ENCODE results near the gene FAM217B.
"Not testable (repeated sequence)": the region's sequence is repeated elsewhere in the genome, so short reads cannot be mapped to it uniquely, and the experiment has no call there.

The FAM217B gene

GRCh38 chr20:59938696-59939051 is 1.5 kb upstream of the FAM217B start:
- DNase-seq (ENCODE audit: low read depth in 1 of 2, low spot score in 1 of 2), result no peak

GRCh38 chr20:59939052-59939878 is 924 bp upstream of the FAM217B start:
- no peak for DNase-seq (ENCODE audit: low read depth in 1 of 2, low spot score in 1 of 2)

- no peak for DNase-seq (ENCODE audit: low read depth in 1 of 2, low spot score in 1 of 2)
Measured at GRCh38 chr20:59939879-59940128, 385 bp upstream of the FAM217B start.

GRCh38 chr20:59940956-59941294 is 736 bp downstream of the FAM217B start:
- DNase-seq (ENCODE audit: low read depth in 1 of 2, low spot score in 1 of 2), result no peak

DNA sequence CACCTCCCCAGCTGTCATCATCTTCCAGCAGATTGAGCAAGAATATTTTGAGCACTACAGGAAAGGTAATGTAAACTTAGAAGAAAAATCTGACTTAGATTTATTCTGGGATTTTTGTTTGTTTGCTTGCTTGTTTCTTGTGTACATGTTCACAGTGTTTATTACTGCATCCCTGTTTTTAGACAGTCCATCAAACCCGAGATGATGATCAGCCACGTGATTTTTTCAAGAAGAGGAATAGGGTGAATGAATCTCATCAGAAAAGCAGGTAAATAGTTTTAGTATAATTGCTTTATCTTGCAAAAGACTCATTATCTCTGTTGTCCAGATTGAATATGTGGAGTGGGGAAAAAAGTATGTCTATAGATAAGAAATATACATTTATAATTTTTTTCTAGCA is 2.1 kb downstream of the FAM217B start:
- no peak for DNase-seq (ENCODE audit: low read depth in 1 of 2, low spot score in 1 of 2)

DNA sequence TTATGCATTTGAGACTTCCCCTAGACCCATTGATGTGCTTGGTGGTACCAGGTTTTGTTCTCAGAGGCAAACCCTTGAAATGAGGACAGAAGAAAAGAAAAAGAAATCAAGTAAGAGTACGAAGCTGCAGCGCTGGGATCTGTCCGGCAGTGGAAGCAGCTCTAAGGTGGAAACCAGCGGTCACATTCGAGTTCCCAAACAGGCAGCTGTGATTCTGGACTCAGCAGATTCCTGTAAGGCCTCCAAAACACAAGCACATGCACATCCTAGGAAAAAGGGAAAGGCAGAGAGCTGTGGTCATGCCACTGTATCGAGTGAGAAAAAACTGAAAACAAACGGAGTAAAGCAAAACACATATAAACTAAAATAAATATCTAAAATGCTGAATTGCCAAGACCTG is 4.5 kb downstream of the FAM217B start:
- DNase-seq (ENCODE audit: low read depth in 1 of 2, low spot score in 1 of 2), result no peak

GRCh38 chr20:59945175-59945574 is 5.0 kb downstream of the FAM217B start:
- DNase-seq (ENCODE audit: low read depth in 1 of 2, low spot score in 1 of 2), result no peak

DNA sequence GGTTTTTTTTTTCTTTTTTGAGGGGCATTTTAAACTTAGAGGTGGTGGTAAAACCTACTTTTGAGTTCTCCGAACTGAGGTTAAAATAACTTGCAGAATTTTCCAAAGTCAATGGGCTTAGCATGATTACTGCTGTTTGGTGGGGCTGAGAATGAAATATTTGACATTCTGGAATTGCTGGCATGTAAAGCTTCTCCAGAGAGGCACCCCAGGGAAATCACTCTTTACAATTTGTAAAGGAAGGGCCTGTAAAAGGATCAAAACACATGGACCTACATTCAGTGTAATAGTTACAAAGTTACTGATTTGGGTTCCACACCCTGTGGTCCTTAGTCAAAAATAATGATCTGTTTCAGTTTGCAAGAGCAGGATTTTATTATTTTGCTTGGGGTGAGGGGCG is 5.5 kb downstream of the FAM217B start:
- DNase-seq (ENCODE audit: low read depth in 1 of 2, low spot score in 1 of 2), result no peak

DNA sequence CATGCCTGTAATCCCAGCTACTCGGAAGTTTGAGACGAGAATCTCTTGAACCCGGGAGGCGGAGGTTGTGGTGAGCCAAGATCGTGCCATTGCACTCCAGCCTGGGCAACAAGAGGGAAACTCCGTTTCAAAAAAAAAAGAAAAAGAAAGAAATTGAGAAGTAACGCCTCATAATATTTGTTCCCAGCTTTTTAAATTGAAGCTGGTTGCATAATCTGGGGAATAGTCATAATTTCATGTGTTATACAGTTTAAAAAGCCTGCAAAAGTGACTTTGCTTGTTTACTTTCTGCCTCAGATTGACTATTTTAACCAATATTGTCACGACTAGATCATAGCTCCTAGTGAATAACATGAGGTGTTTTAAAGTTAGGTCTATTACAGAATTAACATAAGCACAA is 7.2 kb downstream of the FAM217B start:
- no peak for DNase-seq (ENCODE audit: low read depth in 1 of 2, low spot score in 1 of 2)

GRCh38 chr20:59948212-59948611 is 8.0 kb downstream of the FAM217B start:
- DNase-seq (ENCODE audit: low read depth in 1 of 2, low spot score in 1 of 2), result no peak

- DNase-seq (ENCODE audit: low read depth in 1 of 2, low spot score in 1 of 2), result no peak
Measured at GRCh38 chr20:59948828-59949720, 8.9 kb downstream of the FAM217B start.

GRCh38 chr20:59949911-59950310 is 9.7 kb downstream of the FAM217B start:
- DNase-seq (ENCODE audit: low read depth in 1 of 2, low spot score in 1 of 2), result no peak

- DNase-seq (ENCODE audit: low read depth in 1 of 2, low spot score in 1 of 2), result no peak
Measured at GRCh38 chr20:59954718-59955117, 14.5 kb downstream of the FAM217B start.

DNA sequence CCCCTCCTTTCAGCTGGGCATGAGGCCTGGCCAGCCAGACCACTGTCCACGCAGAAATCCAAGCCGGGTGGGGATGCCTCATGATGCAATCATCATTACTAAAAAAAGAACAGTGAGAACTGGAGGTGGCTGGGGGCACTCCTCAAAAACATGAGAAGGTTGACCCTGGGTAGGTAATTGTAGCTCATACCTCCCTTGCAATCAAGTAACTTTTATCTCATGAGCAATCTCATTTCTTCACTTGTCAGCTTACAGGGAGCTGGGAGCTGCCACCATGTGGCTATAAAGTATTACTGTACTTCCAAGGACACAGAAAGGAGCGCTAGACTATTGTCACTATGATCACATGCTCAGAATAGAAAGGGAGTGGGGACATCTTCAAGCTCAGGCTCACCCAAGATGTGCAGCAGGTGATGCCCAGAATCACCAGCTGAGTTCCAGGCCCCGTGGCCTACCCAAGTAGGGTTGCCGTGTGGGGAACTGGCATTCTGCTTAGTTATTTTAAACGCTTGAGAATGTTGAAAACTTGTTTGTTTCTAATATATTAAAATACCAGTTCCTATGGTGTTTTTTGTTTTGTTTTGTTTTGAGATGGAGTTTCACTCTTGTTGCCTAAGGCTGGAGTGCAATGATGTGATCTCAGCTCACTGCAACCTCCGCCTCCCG is 15.1 kb downstream of the FAM217B start:
- no peak for DNase-seq (ENCODE audit: low read depth in 1 of 2, low spot score in 1 of 2)

DNA sequence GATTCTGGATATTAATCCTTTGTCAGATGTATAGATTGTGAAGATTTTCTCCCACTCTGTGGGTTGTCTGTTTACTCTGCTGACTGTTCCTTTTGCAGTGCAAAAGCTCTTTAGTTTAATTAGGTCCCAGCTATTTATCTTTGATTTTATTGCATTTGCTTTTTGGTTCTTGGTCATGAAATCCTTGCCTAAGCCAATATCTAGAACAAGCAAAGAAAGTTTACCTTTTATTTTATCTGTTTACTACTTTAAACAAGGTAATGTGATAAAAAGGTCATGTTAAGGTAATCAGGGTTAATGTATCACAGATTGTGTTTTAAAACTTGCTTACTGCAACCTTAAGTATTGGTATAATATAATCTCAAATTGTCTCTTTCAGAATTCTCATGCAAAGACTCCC is 17.4 kb downstream of the FAM217B start:
- not testable (repeated sequence) for DNase-seq (ENCODE audit: low read depth in 1 of 2, low spot score in 1 of 2)

DNA sequence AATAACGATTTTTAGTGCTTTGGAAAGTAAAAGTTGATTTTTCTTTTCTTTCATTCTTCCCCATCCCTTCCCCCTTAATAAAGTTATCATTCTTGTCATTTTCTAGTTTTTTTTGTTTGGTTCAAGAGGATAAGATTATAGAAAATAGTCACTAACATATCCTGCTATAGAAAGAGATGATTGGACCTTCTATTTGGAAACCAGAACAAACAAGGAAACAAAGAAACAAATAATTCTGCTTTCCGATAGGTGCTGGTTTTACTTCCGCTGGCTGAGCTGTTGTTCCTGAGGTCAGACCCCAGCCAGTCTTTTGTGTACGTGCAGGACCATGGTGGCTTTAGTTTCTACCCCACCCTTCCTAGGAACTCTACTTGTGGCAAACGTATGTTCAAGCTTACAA is 17.9 kb downstream of the FAM217B start, which contains the start of gene CDH26:
TSS of gene CDH26 (plus strand) at position 301 of the 400 bp plus-strand sequence. CDS start 304 bp downstream, outside the sequence.
- no peak for DNase-seq (ENCODE audit: low read depth in 1 of 2, low spot score in 1 of 2)

- DNase-seq (ENCODE audit: low read depth in 1 of 2, low spot score in 1 of 2), result no peak
Measured at GRCh38 chr20:59958626-59959025, 18.4 kb downstream of the FAM217B start.

DNA sequence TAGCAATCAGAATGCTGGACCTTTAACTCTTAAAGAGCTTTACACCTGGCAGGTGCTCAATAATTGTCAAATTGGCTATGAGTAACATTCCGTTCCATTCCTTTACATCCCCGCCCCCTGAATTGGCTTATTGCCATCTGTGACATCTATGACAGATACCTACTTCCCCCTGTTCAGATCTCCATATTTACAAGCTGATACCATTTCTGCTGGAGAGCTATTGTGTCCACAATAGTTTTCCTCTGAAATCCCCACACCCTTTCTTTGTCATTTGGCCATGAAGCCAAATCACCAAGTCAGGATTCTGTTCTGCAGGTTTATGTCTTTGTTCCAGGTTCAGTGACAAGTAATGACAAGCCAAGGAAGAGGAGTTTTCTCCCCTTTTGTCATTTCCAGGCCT is 21.2 kb downstream of the FAM217B start:
- no peak for DNase-seq (ENCODE audit: low read depth in 1 of 2, low spot score in 1 of 2)

DNA sequence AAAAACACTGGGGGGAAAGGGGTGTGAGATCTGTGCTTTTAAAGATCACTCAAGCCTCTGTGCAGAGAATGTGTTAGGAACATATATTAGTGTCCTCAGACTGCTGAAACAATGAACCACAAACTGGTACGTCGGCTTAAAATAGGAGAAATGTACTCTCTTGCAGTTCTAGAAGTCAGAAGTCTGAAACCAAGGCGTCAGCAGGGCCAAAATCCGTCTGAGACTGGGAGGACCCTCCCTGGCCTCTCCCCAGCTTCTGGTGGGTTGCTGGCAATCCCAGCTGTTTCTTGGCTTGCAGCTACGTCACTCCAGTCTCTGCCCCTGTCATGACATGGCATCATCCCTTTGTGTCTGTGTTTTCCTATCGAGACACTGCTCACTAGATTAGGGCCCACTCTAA is 22.0 kb downstream of the FAM217B start:
- DNase-seq (ENCODE audit: low read depth in 1 of 2, low spot score in 1 of 2), result no peak

GRCh38 chr20:59966428-59966827 is 26.2 kb downstream of the FAM217B start:
- DNase-seq (ENCODE audit: low read depth in 1 of 2, low spot score in 1 of 2), result no peak

DNA sequence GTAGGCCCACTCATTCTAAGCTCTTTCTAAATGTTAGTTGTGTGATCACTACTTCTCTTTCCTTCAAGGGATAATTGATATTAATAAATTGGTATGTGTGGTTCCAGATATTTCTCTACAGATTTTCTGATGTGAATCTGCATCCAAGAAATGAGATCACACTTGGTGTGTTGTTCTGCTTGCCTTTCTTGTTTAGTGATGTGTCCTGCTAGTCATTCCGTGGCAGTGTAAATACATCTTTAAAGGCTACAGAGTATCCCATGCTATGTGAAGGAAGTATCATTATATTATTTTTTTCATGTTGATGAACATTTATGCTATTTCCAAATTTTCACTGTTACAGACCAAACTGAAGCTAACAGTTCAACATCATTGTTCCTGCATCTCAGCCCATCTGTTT is 31.2 kb downstream of the FAM217B start:
- no peak for DNase-seq (ENCODE audit: low read depth in 1 of 2, low spot score in 1 of 2)

Measured in activated CD4-positive, alpha-beta T cell treated with anti-CD3 and anti-CD28 coated beads, Interleukin-2, amount 50 U/mL, for 24 hours (primary cell).